Measurements from ENCODE around the gene LIPC.

The LIPC gene

DNA sequence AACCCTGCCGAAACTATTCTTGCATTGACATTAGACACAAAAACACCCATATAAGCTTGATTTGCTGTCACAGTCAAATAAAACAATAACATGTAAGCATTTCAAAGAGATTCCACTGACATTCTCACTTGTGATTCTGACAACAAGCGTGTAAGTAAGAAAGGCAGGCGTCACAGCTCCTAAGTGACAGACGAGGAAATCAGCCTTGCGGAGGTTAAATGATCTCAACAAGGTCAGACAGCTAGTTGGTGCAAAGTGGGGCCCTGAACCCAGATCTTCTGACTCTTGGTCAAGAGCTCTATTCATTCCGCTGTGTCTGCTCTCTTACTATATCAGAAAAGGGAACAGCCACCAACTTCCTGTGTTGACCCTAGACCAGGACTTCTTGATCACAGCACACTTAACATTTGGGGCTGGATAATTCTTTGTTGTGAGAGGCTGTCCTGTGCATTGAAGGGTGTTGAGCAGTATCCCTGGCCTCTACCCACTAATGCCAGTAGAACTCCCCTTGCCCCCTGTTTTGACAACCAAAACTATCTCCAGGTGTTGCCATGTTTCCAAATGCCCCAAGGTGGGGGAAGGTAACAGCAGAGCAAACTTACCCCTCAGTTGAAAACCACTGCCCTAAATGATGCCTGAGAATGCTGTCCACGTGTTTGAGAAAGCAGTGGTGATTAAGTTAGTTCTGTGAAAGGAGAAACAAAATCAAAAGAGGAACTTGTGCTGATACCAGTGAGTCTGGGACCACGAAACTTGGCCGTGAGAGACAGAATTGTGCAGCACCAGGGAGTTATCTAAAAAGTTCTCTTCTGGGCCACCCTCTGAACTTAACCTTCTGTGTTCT lies 86.1 kb downstream of the LIPC start:
- peak; percentile 56 for DNase-seq (ENCODE audit: low spot score)

- DNase-seq (ENCODE audit: low spot score) = no peak
Observed at GRCh38 chr15:58518626-58519025, 86.8 kb downstream of the LIPC start.

- DNase-seq (ENCODE audit: low spot score) = no peak
Observed at GRCh38 chr15:58519516-58519915, 87.7 kb downstream of the LIPC start.

DNA sequence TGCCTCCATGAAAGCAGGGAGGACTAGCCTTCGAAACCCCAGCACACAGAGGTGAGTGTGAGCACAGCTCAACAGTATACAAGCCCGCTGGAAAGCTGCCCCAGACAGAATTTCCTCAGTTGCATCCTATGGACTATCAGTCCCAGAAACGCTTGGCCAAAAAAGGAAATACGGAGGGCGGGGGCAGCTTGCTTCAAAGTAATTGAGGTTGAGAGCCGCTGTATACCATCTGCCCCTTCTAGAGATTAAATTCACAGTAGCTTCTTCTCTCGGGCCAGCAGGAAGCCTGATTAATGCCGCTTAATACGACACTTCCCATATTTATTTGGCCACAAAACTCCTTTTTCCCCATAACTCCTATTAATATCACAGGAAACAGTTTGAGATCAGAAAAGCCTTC lies 88.7 kb downstream of the LIPC start:
- DNase-seq (ENCODE audit: low spot score) = no peak

- DNase-seq (ENCODE audit: low spot score) = no peak
Observed at GRCh38 chr15:58520936-58521292, 89.1 kb downstream of the LIPC start.

DNA sequence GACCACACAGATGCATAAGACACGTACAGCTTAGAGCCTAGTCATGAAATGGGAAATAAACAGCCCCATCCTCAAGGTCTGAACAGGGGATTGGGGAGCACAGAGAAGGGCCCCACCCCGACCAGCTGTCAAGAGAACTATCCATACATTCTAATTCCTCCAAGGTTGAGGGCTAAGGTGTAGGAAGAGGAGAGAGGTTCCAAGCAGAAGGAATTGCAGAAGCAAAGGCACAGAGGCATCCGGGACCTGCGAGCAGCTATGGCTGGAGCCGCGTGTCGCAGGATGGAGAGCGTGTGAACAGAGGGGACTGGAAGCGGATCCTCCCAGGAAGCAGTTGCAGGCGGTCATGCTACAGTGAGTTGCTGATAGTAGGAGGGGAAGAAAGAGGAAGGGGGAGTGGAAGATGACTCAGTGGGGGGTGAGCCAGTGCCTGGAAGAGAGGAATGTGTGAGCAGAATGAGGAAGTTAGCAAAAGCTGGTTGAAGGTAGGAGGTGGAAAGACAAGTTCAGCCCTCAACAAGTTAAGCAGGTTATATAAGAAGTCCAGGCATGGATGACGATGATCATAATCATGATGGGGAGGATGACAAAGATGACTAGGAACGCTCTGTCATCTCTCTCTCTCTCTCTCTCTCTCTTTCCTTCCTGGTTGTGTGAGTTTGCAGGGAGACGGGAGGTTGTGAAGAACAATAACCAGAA lies 89.7 kb downstream of the LIPC start:
- DNase-seq (ENCODE audit: low spot score) = peak; percentile 47

DNA sequence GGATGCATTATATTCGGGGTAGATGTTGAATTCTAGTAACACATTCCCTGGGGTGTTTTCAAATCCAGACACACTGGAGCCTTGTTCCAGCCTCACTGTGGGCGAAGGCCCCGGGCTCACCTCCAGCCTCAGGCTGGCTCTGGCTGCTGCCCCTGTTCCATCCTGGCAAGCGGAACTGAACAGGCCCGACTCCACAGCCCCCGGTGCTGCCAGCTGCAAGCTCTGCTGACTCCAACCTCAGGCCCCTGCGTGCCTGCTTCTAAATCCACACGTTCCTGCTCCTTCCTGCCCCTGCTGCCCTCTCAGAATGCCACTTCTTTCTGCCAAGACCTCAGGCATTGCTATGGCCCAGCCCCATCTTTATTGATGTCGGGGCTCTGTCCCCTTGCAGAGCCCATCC lies 90.6 kb downstream of the LIPC start:
- DNase-seq (ENCODE audit: low spot score) = peak; percentile 85

- DNase-seq (ENCODE audit: low spot score) = peak; percentile 40
Observed at GRCh38 chr15:58522865-58523264, 91.1 kb downstream of the LIPC start.

- no peak for DNase-seq (ENCODE audit: low spot score)
Observed at GRCh38 chr15:58523634-58524033, 91.8 kb downstream of the LIPC start.

DNA sequence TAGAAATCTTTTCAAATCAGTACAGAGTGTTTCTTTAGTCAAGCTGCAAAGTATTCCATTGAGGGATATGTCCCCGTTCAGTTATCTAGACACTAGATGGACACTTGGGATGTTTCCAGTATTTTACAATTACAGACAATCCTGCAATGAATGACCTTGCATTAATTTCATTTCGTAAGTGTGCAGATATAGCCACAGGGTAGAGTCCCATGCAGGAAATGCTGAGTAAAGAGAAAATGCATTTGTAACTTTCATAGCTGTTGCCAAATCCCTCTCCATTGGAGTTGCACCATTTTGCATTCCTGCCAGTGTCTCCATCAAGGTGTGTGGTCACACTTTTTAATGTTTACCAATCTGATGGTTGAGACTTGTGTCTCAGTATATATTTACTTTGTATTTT lies 92.5 kb downstream of the LIPC start:
- no peak for DNase-seq (ENCODE audit: low spot score)

GRCh38 chr15:58525991-58526421 lies 94.2 kb downstream of the LIPC start:
- DNase-seq (ENCODE audit: low spot score) = no peak

DNA sequence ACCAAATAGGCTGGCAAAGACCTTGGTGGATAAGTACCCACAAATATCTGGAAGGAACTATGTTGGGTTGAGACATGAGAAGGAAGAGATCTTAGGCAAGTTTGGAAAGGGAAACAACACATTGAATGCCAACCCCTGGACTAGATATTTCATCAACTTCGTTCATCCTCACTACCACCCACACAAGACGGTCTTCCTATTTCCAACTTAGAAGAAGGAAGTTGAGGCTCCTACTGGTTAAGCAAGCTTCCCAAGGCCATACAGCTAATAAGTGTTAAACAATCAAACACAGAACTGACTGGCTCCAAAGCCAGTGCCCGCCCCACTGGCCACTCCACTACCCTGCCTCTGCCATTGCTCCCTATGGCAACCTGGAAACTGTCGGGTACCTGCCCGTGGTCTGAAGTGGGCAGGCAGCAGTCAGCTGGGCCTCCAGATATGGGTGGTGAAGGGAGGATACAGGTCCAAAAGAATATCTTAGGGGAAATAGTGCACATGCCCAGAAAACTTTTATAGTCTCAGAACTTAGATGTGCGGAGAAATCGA lies 94.9 kb downstream of the LIPC start:
- peak; percentile 54 for DNase-seq (ENCODE audit: low spot score)

DNA sequence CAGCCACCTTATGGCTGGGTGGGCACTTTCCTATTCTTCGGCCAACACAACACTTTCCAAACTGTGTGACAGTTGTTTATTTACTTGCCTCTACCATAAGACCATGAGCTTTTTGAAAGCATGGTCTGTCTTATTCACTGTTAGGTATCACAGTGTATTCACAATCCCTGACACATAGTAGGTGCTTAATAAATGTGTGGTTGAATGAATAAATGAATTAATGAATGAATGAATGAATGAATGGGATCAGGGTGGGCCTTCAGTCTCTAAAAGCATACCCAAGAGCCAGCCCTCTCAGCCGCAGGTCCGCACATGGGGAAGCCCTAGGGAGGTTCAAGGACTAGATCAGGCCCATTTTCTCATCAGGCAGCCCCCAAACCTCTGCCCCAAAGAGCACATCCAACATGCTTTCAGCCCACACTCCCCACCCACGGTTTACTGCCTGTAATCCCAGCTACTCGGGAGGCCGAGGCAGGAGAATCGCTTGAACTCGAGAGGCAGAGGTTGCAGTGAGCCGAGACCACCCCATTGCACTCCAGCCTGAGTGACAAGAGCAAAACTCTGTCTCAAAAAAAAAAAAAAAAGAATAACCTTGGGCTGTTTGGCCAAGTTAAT lies 95.9 kb downstream of the LIPC start:
- no peak for DNase-seq (ENCODE audit: low spot score)

DNA sequence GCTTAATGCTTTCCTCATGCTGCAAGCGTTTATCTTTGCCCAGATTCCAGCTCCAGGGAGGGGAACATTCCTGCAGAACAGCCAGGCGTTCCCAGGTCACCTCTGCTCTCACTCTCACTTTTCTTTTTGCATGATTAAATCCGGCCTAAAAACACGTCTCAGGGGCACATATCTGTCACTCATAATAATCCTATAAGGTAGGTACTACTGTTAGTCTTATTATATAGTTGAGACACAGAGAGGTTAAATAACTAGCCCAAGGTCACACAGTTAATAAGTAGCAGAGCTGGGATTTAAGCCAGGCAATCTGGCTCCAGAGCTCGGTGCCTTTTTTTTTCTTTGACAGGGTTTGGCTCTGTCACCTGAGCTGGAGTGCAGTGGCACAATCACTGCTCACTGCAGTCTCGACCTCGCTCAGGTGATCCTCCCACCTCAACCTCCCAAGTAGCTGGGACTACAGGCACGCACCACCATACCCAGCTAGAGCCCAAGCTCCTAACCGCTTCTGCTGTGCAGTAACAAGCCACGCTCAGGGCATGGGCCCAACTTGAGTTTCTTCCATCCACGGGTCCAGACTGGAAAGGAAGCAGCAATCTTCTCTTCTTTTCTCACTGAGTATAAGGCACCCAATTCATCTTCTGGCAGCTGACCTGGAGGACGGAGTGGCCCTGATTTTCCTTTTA lies 96.5 kb downstream of the LIPC start:
- DNase-seq (ENCODE audit: low spot score) = no peak

GRCh38 chr15:58529041-58529440 lies 97.2 kb downstream of the LIPC start:
- no peak for DNase-seq (ENCODE audit: low spot score)

GRCh38 chr15:58530056-58530590 lies 98.3 kb downstream of the LIPC start:
- no peak for DNase-seq (ENCODE audit: low spot score)

- DNase-seq (ENCODE audit: low spot score) = no peak
Observed at GRCh38 chr15:58532126-58532525, 100.3 kb downstream of the LIPC start.

GRCh38 chr15:58534556-58534955 lies 102.8 kb downstream of the LIPC start:
- DNase-seq (ENCODE audit: low spot score) = no peak

DNA sequence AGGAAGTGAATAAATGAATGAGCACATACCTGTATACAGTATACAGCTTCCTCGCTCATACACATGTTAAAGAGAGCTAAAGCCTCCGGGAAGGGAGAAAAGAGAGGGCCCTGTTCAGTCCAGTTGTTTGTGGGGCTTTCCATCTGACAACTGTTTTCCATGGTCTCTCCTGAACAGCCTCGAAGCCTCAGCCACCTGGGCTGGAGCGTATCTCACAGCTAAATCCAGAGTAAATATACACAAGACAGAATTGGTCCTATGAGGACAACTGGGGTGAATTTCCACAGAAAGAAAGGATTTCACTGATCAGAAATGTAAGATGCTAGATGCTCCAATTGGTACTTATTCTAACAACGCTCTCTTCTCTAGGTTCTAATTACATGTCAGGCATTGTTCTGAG lies 103.5 kb downstream of the LIPC start:
- no peak for DNase-seq (ENCODE audit: low spot score)

- DNase-seq (ENCODE audit: low spot score) = no peak
Observed at GRCh38 chr15:58535894-58536293, 104.1 kb downstream of the LIPC start.

GRCh38 chr15:58536414-58536813 lies 104.6 kb downstream of the LIPC start:
- DNase-seq (ENCODE audit: low spot score) = no peak

GRCh38 chr15:58537033-58537432 lies 105.2 kb downstream of the LIPC start:
- DNase-seq (ENCODE audit: low spot score) = no peak

All from globus pallidus (tissue), 1 donor.